ENCODE measurements around the gene MPHOSPH6. TPM values are rescaled to one million over a fixed set of nuclear protein-coding genes. Genes with fewer than 3 reads are reported as not detected.

Gene MPHOSPH6
- total and polyA plus RNA-seq, 2 of the 13 experiments (the other 11 are each of a cell fraction or from before 2014, with no cell fraction given) = 28.4 to 76.4 TPM

- TF ChIP-seq ATF6 (CRISPR knock-in tag; conservative IDR thresholded peaks at IDR 0.05) (no peak), GATAD1 (CRISPR knock-in tag; IDR thresholded peaks at IDR 0.05) (peak; percentile 66; the same call in 1 of the 2 replicates), SETDB1 (CRISPR knock-in tag; IDR thresholded peaks at IDR 0.05; ENCODE audit: borderline replicate concordance) (peak; percentile 70; the same call in 1 of the 2 replicates), GTF3A (CRISPR knock-in tag; conservative IDR thresholded peaks at IDR 0.05) (no peak), ZNF549 (CRISPR knock-in tag; IDR thresholded peaks at IDR 0.05) (no peak), ELF3 (CRISPR knock-in tag; IDR thresholded peaks at IDR 0.05) (peak; percentile 67; the same call in 1 of the 2 replicates), ZNF557 (CRISPR knock-in tag; IDR thresholded peaks at IDR 0.05) (no peak; the same call in 1 of the 2 replicates), RAD51 (IDR thresholded peaks at IDR 0.05; ENCODE audit: borderline replicate concordance) (no peak), ZNF44 (CRISPR knock-in tag; IDR thresholded peaks at IDR 0.05) (no peak; the same call in 1 of the 2 replicates), ZSCAN31 (CRISPR knock-in tag; IDR thresholded peaks at IDR 0.05; ENCODE audit: low read depth) (peak; percentile 90; the same call in 1 of the 2 replicates), SP1 (IDR thresholded peaks at IDR 0.05) (no peak), SP1 (CRISPR knock-in tag; IDR thresholded peaks at IDR 0.05) (peak; percentile 79), RFX3 (CRISPR knock-in tag; IDR thresholded peaks at IDR 0.05) (no peak), MED1 (CRISPR knock-in tag; IDR thresholded peaks at IDR 0.05) (peak; percentile 80), HMGXB3 (CRISPR knock-in tag; IDR thresholded peaks at IDR 0.05; ENCODE audit: borderline replicate concordance) (0 out of 2 replicates have a peak, but pooled peaks have one; percentile 42), SIN3B (IDR thresholded peaks at IDR 0.05; ENCODE audit: low read length) (no peak), ZNF143 (CRISPR knock-in tag; IDR thresholded peaks at IDR 0.05) (peak; percentile 66), ZNF547 (CRISPR knock-in tag; IDR thresholded peaks at IDR 0.05) (peak; percentile 98), PITX1 (CRISPR knock-in tag; IDR thresholded peaks at IDR 0.05) (peak; percentile 52)
- TF ChIP-seq, protein P1, sequence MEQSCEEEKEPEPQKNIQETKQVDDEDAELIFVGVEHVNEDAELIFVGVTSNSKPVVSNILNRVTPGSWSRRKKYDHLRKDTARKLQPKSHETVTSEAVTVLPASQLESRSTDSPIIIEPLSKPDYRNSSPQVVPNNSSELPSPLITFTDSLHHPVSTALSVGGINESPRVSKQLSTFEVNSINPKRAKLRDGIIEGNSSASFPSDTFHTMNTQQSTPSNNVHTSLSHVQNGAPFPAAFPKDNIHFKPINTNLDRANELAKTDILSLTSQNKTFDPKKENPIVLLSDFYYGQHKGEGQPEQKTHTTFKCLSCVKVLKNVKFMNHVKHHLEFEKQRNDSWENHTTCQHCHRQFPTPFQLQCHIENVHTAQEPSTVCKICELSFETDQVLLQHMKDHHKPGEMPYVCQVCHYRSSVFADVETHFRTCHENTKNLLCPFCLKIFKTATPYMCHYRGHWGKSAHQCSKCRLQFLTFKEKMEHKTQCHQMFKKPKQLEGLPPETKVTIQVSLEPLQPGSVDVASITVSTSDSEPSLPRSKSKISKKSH (CRISPR knock-in tag; IDR thresholded peaks at IDR 0.05; ENCODE audit: borderline replicate concordance) = peak; percentile 51
- TF ChIP-seq, protein P2, sequence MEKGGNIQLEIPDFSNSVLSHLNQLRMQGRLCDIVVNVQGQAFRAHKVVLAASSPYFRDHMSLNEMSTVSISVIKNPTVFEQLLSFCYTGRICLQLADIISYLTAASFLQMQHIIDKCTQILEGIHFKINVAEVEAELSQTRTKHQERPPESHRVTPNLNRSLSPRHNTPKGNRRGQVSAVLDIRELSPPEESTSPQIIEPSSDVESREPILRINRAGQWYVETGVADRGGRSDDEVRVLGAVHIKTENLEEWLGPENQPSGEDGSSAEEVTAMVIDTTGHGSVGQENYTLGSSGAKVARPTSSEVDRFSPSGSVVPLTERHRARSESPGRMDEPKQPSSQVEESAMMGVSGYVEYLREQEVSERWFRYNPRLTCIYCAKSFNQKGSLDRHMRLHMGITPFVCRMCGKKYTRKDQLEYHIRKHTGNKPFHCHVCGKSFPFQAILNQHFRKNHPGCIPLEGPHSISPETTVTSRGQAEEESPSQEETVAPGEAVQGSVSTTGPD (CRISPR knock-in tag; IDR thresholded peaks at IDR 0.05) = no peak
Measured at GRCh38 chr16:82169861-82170845, at the start of gene MPHOSPH6 (continued).

All from HepG2 (cell line).